GM13977 (cell line): ENCODE results near the gene ARPP19.

Experiments used
- DNase-seq: peaks from one replicate; pipeline ENCODE4 v3.0.0; 2012; ENCODE audit warnings: low spot score
- in situ Hi-C: fragments of 300-500 bp; cut with MboI; formaldehyde crosslinking; loops from one replicate; pipeline ENCODE4 v1.12.0; 2022; ENCODE audit warnings: low sequenced_read_pairs, low pct_unique_long_range_greater_than_20kb, mixed read lengths, inconsistent platforms; ENCODE audit not compliant: unreplicated experiment
- TF ChIP-seq, protein P1 (sequence below): IDR thresholded peaks from 2 replicates; pipeline ENCODE4 v1.5.1; 2012; ENCODE audit warnings: mild to moderate bottlenecking, control low read depth; ENCODE audit not compliant: insufficient read depth; ENCODE audit errors: extremely low read depth, missing control alignments

The ARPP19 gene

DNA sequence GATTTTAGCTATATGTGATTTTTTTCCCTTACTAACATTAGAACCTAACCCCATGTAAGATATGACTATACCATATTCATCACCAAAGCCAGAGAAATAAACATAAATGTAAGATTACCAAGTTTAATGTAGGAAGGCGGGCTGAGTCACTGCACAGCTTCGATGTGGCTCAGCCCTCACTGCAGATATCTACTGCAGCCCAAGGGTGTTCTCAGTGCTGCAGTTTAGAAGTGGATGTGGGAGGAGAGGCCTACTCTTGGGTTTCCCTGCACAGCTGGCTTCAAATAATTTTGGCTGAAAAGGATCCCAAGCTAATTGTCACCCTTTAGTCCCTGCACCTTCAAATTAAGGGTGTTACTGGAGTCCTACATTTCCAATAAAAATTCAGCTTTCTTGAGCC, 9.3 kb downstream of the ARPP19 start:
- no peak for DNase-seq
- TF ChIP-seq, protein P1, sequence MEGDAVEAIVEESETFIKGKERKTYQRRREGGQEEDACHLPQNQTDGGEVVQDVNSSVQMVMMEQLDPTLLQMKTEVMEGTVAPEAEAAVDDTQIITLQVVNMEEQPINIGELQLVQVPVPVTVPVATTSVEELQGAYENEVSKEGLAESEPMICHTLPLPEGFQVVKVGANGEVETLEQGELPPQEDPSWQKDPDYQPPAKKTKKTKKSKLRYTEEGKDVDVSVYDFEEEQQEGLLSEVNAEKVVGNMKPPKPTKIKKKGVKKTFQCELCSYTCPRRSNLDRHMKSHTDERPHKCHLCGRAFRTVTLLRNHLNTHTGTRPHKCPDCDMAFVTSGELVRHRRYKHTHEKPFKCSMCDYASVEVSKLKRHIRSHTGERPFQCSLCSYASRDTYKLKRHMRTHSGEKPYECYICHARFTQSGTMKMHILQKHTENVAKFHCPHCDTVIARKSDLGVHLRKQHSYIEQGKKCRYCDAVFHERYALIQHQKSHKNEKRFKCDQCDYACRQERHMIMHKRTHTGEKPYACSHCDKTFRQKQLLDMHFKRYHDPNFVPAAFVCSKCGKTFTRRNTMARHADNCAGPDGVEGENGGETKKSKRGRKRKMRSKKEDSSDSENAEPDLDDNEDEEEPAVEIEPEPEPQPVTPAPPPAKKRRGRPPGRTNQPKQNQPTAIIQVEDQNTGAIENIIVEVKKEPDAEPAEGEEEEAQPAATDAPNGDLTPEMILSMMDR = no peak
- in situ Hi-C loops = no loop called here

DNA sequence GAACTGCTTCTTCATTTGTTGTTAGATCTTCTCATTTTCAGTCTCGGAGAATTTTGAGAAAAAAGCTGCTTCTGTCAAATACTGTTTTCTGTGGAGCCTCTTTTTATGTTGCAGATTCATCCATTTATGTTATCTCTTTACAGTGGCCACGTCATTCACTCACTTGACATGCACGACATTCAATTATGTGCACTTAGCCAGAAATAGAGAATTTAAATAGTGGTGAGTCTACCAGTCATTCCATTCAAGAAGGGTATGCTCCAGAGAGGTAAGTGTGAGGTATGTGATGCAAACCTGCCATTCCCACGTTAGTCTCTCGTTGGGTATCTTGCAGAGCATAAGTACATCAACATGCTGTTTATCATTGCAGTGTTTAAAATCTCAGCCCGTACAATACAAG, 9.8 kb downstream of the ARPP19 start:
- in situ Hi-C loops = no loop called here
- TF ChIP-seq, protein P1 = no peak
- no peak for DNase-seq

DNA sequence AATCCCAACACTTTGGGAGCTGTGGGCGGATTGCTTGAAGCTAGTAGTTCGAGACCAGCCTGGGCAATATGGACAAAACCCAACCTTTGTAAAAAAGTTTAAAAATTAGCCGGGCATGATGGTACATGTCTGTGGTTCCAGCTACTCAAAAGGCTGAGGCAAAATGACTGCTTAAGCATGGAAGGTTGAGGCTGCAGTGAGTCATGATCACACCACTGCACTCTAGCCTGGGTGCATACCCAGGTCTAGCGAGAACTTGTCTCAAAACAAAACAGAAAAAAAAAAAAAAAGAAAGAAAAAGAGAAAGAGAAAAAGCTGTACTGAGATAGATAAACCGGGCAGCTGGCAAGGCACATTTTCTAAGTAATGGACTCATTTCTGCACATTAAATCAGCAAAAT, 10.6 kb downstream of the ARPP19 start:
- DNase-seq = peak; percentile 32
- in situ Hi-C loops = no loop called here
- TF ChIP-seq, protein P1 = no peak

DNA sequence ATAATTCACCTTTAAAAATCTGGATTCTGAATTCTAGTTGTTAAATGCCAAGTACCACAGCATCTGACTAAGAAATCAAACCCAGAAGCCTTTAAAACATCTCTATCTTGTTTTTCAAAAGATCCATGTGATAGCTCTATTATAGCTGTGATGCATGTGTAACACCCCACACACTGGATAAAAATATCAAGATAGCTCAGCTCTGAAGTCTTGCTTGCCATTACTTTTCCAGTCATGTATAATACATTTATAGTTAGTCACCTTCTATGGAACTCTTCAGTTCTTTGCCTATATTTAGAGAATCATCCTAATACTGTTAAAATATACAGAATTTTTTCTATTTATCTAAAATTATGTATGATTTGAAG, 11.6 kb downstream of the ARPP19 start:
- TF ChIP-seq, protein P1 = no peak
- DNase-seq = no peak
- in situ Hi-C loops = no loop called here

DNA sequence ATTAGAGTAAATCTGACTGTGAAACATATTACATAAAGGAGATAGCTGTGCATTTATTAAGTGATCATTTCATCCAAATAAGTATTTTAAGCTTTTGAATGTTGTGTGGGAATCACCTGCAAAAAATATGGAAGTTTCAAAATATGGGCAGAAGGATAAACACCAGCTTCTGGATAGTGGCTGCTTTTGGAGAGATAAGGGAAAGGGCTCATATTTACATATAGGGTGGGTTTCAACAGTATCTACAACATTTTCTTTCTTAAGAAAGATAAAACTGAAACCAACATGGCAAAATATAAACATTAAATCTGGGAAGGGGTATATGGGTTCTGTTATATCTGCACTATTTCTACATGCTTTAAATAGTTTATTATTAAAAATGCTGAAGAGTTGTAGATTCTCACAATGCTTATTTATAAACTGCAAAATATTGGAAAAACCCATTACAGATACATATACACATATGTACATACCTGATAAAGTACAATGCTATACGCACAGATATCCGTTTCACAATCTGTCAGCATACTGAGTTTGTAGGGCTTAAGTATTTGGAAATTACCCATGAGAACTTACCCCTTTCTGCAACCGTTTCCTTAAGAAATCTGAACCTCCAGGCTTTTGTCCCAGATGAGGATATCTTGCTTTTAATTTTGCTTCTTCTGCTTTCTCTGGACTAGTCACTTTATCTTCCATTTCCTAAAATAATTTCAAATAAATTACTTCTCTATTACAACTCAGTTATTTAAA, 12.1 kb downstream of the ARPP19 start:
- in situ Hi-C loops = no loop called here
- TF ChIP-seq, protein P1 = no peak
- DNase-seq = no peak

DNA sequence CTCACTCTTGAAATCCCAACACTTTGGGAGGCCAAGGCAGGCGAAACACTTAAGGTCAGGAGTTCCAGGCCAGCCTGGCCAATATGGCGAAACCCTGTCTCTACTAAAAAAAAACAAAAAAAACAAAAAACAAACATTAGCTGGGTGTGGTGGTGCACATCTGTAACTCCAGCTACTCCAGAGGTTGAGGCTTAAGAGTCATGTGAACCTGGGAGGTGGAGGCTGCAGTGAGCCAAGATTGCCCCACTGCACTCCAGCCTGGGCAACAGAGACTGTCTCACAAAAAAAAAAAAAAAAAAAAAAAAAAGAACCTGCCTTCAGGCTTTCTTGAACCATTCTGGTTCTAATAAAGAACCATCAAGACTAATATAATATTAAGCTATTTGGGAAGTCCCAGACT, 16.5 kb downstream of the ARPP19 start:
- TF ChIP-seq, protein P1 = no peak
- no peak for DNase-seq
- in situ Hi-C loops = no loop called here
